Measurements from ENCODE around the gene USH2A. TPM values are rescaled to one million over a fixed set of nuclear protein-coding genes. Genes with fewer than 3 reads are reported as not detected.

The USH2A gene
- total RNA-seq, 1 experiment from 2014 or later, result 0.80 TPM

GRCh38 chr1:216434232-216434631, 11.0 kb upstream of the USH2A start:
- Histone ChIP-seq H3K27me3 (ENCODE audit: control insufficient read depth, insufficient read depth, low read length) (no peaks in the 10 kb centered on the region), H3K36me3 (replicated peaks; ENCODE audit: control insufficient read depth, insufficient read depth, low read length) (no peaks in the 10 kb centered on the region), H3K4me3 (ENCODE audit: insufficient read depth, low read depth, low read length) (no peak overlapping the region)
- no peak for DNase-seq

DNA sequence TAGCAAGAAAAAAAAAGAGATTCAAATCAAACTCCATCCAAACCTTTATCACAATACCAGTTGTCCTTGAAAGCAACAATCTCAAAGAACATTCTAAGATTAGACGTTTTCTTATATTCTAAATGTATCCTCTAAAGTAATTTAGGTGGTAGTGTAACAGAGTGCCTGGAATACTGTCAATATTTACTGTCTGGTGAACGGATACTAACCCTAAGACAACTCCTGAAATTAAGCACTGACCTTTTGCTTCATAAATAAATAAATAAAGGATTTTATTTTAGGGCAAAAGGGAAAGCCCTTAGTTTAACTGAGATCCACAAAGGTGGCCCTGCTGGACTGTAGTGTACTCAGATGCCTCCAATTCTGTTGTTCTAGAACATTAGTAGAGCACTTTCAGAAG, 9.9 kb upstream of the USH2A start:
- no peak overlapping the region for H3K4me3 ChIP-seq (ENCODE audit: insufficient read depth, low read depth, low read length)
- DNase-seq, result no peak
- no peaks in the 10 kb centered on the region for H3K36me3 ChIP-seq (replicated peaks; ENCODE audit: control insufficient read depth, insufficient read depth, low read length)
- no peaks in the 10 kb centered on the region for H3K27me3 ChIP-seq (ENCODE audit: control insufficient read depth, insufficient read depth, low read length)

DNA sequence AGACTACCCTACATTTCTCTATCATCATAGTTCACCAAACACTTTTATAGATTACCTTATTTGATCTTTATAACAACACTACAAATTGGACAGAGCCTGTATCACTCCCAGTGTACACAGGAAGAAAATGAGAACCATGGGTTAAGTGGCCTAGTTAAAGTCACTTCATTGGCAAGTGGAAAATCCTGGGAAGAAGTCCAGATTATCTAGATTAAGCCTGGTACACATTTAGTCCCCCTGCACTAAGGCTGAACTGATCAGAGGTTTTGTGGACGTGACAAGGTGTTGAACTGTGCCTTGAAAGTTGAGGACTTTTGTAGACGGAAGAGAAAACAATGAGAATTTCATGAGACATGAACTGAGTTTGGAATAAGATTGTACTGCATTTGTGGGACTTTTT, 7.5 kb upstream of the USH2A start:
- Histone ChIP-seq H3K4me3 (ENCODE audit: insufficient read depth, low read depth, low read length) (no peak overlapping the region), H3K27me3 (ENCODE audit: control insufficient read depth, insufficient read depth, low read length) (no peaks in the 10 kb centered on the region)
- no peak for DNase-seq

GRCh38 chr1:216425577-216425976, 2.3 kb upstream of the USH2A start:
- Histone ChIP-seq H3K36me3 (replicated peaks; ENCODE audit: control insufficient read depth, insufficient read depth, low read length) (no peaks in the 10 kb centered on the region), H3K27me3 (ENCODE audit: control insufficient read depth, insufficient read depth, low read length) (no peaks in the 10 kb centered on the region), H3K4me3 (ENCODE audit: insufficient read depth, low read depth, low read length) (no peak overlapping the region)
- no peak for DNase-seq

More for the DNA sequence above, 7.5 kb upstream of the USH2A start:
- no peaks in the 10 kb centered on the region for H3K36me3 ChIP-seq (replicated peaks; ENCODE audit: control insufficient read depth, insufficient read depth, low read length)

GRCh38 chr1:216420746-216421145, 2.5 kb downstream of the USH2A start:
- Histone ChIP-seq H3K27me3 (ENCODE audit: control insufficient read depth, insufficient read depth, low read length) (no peaks in the 10 kb centered on the region), H3K4me3 (ENCODE audit: insufficient read depth, low read depth, low read length) (no peak overlapping the region), H3K36me3 (replicated peaks; ENCODE audit: control insufficient read depth, insufficient read depth, low read length) (no peaks in the 10 kb centered on the region)
- DNase-seq, result no peak

- no peak for DNase-seq
- no peaks in the 10 kb centered on the region for H3K27me3 ChIP-seq (ENCODE audit: control insufficient read depth, insufficient read depth, low read length)
- H3K4me3 ChIP-seq (ENCODE audit: insufficient read depth, low read depth, low read length), result no peak overlapping the region
- no peaks in the 10 kb centered on the region for H3K36me3 ChIP-seq (replicated peaks; ENCODE audit: control insufficient read depth, insufficient read depth, low read length)
These were observed 3.0 kb downstream of the USH2A start for GRCh38 chr1:216420263-216420662.

GRCh38 chr1:216416488-216416887, 6.8 kb downstream of the USH2A start:
- Histone ChIP-seq H3K27me3 (ENCODE audit: control insufficient read depth, insufficient read depth, low read length) (no peaks in the 10 kb centered on the region), H3K36me3 (replicated peaks; ENCODE audit: control insufficient read depth, insufficient read depth, low read length) (no peaks in the 10 kb centered on the region), H3K4me3 (ENCODE audit: insufficient read depth, low read depth, low read length) (no peak overlapping the region)
- no peak for DNase-seq

GRCh38 chr1:216410026-216410425, 13.2 kb downstream of the USH2A start:
- no peak overlapping the region for H3K4me3 ChIP-seq (ENCODE audit: insufficient read depth, low read depth, low read length)
- no peaks in the 10 kb centered on the region for H3K27me3 ChIP-seq (ENCODE audit: control insufficient read depth, insufficient read depth, low read length)
- no peaks in the 10 kb centered on the region for H3K36me3 ChIP-seq (replicated peaks; ENCODE audit: control insufficient read depth, insufficient read depth, low read length)
- DNase-seq, result no peak

DNA sequence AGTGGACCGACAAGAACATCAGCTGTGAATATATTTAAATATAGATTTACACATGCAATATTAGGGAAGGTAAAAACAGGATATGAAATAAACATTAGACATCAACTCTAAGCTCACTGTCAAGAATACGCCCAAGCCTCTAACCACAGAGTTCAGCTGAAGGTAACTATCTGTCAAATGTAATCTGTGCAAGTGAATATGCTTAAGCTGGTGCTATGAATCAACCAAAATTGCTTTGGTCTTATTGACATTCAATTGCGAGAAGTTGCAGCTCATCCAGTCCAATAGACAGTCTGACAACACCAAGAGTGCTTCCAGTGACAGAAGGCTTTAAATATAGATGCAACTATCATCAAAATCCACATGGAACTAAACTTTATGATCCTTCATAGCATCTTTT, 32.3 kb downstream of the USH2A start:
- no peaks in the 10 kb centered on the region for H3K27me3 ChIP-seq (ENCODE audit: control insufficient read depth, insufficient read depth, low read length)

GRCh38 chr1:216389774-216390173, 33.5 kb downstream of the USH2A start:
- Histone ChIP-seq H3K4me3 (ENCODE audit: insufficient read depth, low read depth, low read length) (no peak overlapping the region), H3K27me3 (ENCODE audit: control insufficient read depth, insufficient read depth, low read length) (no peaks in the 10 kb centered on the region), H3K36me3 (replicated peaks; ENCODE audit: control insufficient read depth, insufficient read depth, low read length) (no peaks in the 10 kb centered on the region)
- no peak for DNase-seq

More for the DNA sequence above, 32.3 kb downstream of the USH2A start:
- Histone ChIP-seq H3K36me3 (replicated peaks; ENCODE audit: control insufficient read depth, insufficient read depth, low read length) (no peaks in the 10 kb centered on the region), H3K4me3 (ENCODE audit: insufficient read depth, low read depth, low read length) (no peak overlapping the region)
- no peak for DNase-seq

DNA sequence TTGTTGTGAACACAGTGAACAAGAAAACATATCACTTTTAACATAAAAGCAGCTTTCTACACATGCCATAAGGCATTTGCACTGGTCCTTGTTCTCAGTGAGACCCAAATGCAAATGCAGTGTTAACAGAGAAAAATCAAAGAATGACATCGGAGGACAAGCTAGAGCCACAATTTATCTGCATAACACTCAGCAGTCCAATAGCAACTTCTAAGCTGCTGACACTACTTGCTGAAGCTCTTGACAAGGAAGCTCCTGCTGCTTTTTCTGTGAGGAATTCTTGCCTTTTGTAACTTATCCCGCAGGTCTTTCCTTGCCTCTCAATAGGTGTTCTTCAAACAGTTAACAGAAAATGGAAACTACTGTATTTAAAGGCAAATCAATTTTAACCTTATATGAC, 34.7 kb downstream of the USH2A start:
- Histone ChIP-seq H3K27me3 (ENCODE audit: control insufficient read depth, insufficient read depth, low read length) (no peaks in the 10 kb centered on the region), H3K36me3 (replicated peaks; ENCODE audit: control insufficient read depth, insufficient read depth, low read length) (no peaks in the 10 kb centered on the region)
- DNase-seq, result peak; percentile 37

DNA sequence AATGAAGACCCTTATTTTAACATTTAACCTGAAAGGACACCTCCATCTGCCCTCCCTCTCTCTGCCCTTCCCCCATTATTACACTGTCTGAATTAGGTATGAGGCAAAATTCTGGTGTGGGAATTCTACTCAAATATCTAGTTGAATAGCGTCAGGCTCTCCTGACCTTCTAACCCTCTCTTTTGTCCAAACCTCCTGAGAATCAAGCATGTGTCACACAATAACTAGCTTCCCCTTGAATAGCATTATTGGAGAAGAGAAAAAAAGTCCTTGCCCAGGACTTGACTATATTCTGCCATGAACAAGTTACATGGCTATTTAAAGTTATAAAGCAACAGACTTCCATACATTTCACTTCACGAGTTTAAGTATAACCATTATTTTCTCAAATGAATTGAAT, 35.5 kb downstream of the USH2A start:
- Histone ChIP-seq H3K27me3 (ENCODE audit: control insufficient read depth, insufficient read depth, low read length) (no peaks in the 10 kb centered on the region), H3K4me3 (ENCODE audit: insufficient read depth, low read depth, low read length) (no peak overlapping the region), H3K36me3 (replicated peaks; ENCODE audit: control insufficient read depth, insufficient read depth, low read length) (no peaks in the 10 kb centered on the region)
- no peak for DNase-seq

More for the DNA sequence above, 34.7 kb downstream of the USH2A start:
- no peak overlapping the region for H3K4me3 ChIP-seq (ENCODE audit: insufficient read depth, low read depth, low read length)

DNA sequence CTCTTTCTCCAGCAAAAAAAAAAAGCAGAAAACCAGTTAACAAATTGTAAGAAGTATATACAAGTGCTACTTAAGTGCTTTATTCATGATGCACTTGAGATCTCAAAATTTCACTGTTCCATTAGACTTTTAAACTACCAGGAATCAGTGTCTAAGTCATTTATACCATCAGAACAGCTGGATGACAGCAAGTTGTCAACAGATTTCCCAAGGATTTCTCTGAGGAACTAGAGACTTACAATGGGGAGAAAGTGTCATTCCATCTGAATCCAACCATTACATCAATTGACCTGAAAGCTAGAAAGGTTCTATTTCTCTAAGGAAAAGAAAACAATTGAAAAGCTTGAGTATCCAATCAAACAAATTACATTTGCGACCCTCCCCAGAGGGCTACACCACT, 43.8 kb downstream of the USH2A start:
- no peaks in the 10 kb centered on the region for H3K27me3 ChIP-seq (ENCODE audit: control insufficient read depth, insufficient read depth, low read length)

DNA sequence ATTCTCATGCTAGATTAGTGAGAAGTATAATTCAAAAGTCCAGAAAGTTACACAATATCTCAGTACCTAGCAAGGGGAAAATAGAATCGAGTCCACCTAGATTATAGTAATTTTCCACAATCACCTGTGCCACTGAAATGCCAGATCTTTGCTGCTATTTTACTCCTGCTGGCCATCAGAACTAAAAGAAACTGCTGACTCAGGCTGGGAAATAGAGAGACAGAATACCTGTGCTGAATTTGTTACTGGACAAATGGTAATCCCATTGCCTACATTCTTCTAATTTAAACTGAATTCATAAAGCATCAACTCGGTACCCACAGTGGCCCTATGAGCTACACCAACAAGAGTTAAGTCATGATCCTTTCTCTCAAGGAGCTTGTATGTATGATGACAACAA, 55.0 kb downstream of the USH2A start:
- Histone ChIP-seq H3K4me3 (ENCODE audit: insufficient read depth, low read depth, low read length) (no peak overlapping the region), H3K36me3 (replicated peaks; ENCODE audit: control insufficient read depth, insufficient read depth, low read length) (no peaks in the 10 kb centered on the region), H3K27me3 (ENCODE audit: control insufficient read depth, insufficient read depth, low read length) (no peaks in the 10 kb centered on the region)
- no peak for DNase-seq

More for the DNA sequence above, 43.8 kb downstream of the USH2A start:
- no peak overlapping the region for H3K4me3 ChIP-seq (ENCODE audit: insufficient read depth, low read depth, low read length)
- DNase-seq, result no peak
- H3K36me3 ChIP-seq (replicated peaks; ENCODE audit: control insufficient read depth, insufficient read depth, low read length), result no peaks in the 10 kb centered on the region

DNA sequence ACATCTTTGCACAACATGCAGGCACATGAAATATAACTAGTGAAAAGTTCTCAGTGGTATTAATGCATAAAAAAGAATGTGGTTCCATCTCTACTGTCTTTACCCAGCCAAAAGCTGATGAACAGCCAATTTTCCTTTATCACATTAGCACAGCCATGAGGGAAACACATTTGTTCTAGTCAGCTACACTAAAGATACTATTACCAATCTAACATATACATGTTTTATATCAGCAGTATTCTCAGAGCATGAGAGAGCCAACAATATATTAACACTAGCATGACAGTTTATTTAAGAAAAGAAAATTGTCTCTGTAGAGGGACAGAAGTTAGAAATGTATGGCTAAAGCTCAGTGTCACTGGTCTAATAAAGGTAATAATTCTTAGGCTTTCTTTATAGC, 56.3 kb downstream of the USH2A start:
- H3K36me3 ChIP-seq (replicated peaks; ENCODE audit: control insufficient read depth, insufficient read depth, low read length), result no peaks in the 10 kb centered on the region
- DNase-seq, result no peak
- H3K4me3 ChIP-seq (ENCODE audit: insufficient read depth, low read depth, low read length), result no peak overlapping the region
- no peaks in the 10 kb centered on the region for H3K27me3 ChIP-seq (ENCODE audit: control insufficient read depth, insufficient read depth, low read length)

- H3K36me3 ChIP-seq (replicated peaks; ENCODE audit: control insufficient read depth, insufficient read depth, low read length), result no peaks in the 10 kb centered on the region
- no peak overlapping the region for H3K4me3 ChIP-seq (ENCODE audit: insufficient read depth, low read depth, low read length)
- no peak for DNase-seq
- no peaks in the 10 kb centered on the region for H3K27me3 ChIP-seq (ENCODE audit: control insufficient read depth, insufficient read depth, low read length)
These were observed 66.3 kb downstream of the USH2A start for GRCh38 chr1:216356945-216357344.
